NCI-H82 (cell line): ENCODE measurements around the gene CDH4.
"Not testable (repeated sequence)": the region's sequence is repeated elsewhere in the genome, so short reads cannot be mapped to it uniquely, and the experiment has no call there.

Source experiments
- DNase-seq: peaks from one replicate; lab custom pipeline; 2025; lab: John Stamatoyannopoulos, UW

The CDH4 gene

DNA sequence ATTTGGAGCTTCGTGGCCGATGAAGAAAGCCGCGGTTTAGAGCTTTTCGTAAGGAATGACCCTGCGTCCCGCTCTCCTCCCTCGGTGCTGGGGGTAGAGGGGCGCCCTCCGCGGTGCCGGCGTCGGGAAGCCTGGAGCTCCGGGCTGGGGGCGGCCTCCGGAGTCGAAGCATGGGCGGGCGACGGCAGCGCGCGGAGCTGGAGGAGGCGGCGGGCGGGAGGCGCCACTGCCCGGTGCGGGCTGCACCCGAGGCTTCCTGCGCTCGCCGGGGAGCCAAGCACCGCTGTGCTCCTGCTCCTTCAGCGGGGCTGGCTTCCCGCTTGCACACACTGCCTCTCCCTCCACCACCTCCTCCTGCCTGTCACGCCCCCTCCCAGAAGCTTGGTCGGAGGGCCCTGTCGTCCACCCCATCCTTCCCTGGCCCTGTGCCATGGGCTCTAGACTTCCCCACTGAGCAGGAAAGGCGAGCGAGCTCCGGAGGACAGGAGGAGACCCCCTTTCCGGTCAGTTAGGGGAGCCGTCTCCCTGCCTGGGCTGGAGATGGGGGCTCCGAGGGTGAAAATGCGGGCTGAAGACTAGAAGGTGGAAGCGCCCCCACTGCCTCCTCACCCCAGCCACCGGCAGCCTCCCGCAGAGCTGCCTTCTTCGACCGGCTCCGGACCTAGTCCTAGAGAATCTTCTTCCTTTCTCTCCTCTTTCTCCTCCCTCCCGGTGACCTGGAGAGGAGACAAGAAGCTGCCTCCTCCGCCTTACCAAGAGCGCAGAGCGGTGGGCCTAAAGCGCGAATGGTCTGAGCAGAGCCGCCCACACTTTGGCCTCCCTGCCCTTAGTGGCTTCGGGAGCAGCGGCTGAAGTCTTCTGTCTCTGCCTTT is 1.8 kb downstream of the CDH4 start:
- DNase-seq, result no peak

DNA sequence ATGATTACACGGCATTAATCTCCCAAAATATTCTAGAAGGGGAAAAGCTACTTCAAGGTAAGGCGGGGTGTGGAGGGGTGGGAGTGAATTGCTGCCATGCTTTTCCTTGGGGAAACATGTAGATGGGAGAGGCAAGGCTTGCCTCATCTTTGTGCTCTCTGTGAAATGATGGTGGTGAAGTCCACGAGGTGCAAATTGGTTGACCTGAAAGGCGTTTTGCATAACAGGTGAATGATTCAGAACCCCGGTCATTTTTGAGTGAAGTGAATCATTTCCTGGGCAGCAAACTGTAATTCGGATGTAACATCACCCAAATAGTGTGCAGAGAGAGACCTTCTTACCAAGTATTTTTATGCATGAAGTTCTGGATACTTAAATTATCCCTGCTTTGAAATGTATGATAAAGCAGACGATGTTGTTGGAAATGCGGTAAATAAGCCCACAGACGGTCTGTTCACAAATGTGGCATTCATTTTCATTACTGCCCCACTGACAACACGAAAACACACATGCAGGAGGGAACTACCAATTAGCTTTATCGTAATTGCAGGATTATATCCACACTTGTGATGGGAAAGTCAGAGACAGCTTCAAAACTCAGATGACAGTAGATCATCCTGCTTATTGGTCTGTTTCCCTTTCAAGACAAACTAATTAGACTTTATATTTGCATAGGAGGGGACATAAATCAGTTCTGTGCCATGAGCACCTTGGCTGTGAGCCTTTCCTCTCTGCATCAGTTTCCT is 3.0 kb downstream of the CDH4 start:
- no peak for DNase-seq

DNA sequence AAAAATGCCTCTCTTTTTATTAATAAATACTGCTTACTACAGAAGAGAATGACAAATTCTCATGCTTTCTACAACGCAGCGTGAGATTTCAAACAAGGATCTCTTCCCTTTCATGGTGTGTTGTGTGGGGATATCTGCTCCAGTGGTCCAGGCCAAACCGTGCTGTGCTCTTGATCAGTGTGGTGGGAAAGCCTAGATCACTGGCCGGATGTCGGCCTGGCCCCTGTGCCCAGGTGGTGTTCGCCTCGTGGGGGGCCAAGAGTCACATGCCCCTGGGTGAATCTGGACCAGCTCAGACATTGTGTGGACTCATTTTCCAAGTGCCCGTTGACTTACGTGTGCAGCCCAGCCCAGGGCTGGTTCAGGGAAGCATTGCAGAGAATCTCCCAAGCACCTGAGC is 4.3 kb downstream of the CDH4 start:
- DNase-seq, result no peak

DNA sequence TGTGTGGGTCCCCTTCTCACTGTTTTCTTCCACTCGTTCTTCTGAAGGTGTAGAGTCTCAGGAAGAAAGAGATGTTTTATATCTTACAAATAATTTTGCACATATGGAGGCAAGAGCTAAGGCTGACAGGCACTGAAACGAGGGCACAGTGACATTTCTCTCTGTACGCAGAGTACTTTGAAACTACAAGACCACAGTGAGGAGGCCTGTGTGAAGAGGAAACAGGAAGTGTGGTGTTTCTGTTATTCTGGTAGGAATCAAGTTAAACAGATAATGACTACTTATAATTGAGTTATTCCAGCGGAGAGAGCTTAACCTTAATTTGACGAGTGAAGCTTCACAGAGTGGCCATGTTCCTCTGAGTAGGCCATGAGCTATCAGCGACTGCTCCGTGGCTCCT is 4.8 kb downstream of the CDH4 start:
- DNase-seq, result no peak

DNA sequence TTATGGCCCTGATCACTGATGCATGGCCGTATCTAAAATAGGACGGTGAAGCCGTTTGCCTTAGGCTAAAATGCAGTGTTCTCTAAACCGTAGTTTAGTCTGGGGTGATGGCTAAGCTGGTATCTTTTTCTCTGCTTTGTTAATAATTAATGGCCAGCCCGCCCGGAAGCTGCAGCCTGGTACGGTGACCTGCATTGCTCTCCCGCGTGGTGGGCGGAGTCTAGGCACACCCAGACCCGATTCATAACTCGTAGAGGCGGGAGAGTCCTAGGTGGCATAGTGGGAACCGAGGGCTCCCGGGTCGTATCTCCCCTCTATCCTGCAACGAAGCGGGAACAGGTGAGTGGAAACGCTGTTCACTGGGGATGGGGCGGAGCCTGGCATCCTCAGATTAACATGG is 5.5 kb downstream of the CDH4 start:
- no peak for DNase-seq

DNA sequence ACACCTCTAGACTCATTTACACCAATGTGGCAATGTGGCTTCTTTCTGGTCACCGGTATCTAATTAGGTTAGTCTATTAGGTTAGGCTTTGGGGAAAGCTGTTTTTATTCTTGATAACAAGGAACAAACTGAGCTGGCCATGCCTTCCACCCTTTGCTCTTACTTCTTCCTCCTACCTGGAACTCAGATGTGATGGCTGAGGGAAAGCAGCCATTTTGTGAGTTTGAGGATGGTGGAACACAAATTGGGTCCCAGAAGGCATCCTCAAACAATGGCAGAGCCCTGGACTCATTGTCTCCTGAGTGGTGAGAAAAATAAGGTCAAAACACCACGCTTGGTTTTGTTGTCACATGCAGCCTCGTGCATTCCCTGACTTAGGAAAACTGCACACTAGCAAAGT is 7.7 kb downstream of the CDH4 start:
- DNase-seq, result no peak

DNA sequence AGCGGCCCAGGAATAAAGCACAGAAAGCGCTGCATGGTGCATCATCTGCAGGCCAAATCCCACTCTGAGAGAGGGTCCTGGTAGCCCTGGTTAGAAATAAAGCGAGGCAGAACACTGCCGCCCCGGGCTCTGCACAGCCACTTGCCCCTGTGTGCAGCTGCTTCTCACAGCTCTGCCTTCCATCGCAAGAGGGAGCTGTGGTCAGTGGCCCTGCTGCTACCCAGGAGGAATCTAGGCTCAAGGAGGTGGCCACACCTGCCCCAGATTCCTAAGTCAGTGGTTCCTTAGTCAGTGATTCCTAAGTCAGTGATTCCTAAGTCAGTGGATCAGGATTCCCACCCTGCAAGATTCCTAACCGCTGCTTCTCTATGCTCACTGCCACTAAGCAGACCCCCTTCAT is 8.8 kb downstream of the CDH4 start:
- no peak for DNase-seq

DNA sequence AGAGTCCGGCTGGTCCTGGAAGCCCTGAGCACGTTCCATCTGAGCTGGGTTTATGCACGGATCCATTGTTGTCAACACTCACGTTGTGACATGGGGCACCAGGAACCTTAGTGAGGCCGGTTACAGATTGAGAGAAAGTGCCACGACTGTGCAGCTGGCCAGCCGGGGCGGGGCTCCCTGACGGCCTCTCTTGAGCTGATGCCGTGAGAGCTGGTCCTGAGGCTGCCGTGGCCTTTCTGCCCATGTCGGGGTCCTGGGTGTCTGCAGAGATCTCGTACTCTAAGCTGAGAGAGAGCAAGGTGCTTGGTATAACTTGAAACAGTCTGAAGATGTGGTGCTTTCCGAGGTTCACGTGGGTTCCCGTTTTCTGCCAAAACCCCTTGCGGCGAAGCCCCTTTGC is 10.0 kb downstream of the CDH4 start:
- no peak for DNase-seq

DNA sequence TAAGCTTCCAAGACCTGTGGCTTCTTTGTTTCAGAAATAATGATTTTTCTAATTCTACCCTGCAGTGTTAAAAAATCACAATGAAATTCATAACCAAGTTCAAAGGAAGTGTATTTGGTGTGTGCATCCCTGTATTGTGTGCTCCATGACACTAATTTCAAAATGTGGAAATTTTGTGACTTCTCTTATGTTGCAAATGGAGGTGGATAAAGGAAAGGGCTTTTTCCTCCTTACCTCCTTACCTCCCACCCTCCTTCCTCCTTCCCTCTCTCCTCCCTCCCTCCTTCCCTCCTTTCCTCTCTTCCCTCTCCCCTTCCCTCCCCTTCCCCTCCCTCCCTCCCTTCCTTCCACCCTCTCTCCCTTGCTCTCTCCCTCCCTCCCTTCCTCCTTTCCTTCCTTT is 10.5 kb downstream of the CDH4 start:
- DNase-seq, result no peak

DNA sequence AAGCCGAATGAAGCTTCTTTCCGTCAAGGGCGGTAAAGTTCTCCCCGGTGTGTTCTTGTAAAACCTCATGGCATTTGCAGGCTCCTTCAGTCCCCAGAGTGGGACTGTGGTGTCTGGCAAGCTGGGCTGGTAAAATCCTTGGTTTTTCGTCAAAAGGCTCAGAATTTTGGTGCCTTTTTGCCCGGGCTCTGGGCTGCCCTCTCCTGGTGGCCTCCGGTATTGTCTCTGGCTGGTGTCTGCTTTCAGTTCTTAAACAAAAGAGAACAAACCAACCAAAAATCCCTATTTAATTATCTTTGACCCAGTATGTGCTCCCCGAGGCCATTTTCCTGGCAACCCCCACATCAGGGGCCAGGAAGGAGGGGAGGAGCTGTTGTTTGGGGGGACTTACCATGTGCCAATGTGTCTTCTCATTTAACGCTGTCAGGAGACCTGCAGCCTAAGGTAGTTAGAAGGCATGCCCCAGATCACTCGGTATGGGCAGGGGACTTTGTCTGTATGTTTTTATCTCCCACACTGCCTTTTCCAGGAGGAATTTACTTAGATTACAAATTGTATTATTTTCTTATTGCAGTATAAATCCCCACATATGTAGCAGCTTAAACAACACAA is 11.1 kb downstream of the CDH4 start:
- no peak for DNase-seq

DNA sequence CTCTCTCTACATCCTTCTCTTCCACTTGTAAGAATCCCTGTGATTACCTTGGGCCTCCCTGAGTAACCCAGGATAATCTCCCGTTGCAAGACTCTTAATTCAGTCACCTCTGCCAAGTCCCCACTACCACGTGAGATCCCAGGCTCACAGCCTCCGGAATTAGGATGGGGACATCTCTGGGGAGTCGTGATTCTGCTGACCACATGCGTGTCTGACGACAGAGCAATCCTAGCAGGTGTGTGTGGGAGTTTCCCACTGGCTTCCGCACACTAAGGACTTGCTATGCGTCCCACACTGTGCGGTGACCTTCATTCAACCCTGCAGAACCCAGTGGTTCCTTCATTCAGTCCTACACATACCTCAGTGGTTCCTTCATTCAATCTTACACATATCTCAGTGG is 11.9 kb downstream of the CDH4 start:
- DNase-seq, result no peak

DNA sequence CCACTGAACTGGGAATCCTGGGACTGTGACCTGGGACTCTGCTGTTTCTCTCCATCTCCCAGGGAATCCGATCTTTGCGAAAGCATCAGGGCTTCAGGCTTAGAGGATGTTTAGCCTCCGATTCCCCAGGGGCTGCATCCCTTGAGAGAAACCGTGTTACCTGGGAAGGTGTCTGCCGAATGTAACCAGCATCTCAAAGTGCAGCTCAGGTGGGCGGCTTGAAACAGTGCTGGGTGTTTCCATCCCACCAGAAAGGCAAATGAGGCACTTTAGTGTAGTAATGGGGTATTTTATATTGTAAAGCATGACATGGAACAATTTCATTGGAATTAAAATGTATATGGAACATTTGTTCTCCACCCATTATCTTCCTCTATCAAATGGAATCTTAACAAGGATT is 15.2 kb downstream of the CDH4 start:
- DNase-seq, result no peak

DNA sequence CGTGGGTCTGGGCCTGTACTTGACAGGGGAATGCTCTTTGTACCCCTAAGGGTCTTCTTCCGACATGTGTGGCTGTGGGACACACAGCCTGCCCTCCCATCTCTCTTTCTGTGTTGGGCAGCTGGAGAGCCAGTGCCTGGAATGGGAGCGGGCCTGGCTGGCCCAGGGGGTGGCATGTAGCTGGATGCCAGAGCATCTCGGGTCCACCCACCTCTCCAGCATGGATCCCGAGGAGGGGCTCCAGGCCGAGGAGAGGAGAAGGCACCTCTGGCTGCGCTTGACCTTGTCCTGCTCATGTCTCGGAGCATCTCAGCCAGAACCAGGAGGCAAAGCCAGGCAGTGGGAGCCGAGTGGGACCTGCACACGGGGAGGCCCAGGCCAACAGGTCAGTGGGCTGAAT is 16.0 kb downstream of the CDH4 start:
- no peak for DNase-seq

DNA sequence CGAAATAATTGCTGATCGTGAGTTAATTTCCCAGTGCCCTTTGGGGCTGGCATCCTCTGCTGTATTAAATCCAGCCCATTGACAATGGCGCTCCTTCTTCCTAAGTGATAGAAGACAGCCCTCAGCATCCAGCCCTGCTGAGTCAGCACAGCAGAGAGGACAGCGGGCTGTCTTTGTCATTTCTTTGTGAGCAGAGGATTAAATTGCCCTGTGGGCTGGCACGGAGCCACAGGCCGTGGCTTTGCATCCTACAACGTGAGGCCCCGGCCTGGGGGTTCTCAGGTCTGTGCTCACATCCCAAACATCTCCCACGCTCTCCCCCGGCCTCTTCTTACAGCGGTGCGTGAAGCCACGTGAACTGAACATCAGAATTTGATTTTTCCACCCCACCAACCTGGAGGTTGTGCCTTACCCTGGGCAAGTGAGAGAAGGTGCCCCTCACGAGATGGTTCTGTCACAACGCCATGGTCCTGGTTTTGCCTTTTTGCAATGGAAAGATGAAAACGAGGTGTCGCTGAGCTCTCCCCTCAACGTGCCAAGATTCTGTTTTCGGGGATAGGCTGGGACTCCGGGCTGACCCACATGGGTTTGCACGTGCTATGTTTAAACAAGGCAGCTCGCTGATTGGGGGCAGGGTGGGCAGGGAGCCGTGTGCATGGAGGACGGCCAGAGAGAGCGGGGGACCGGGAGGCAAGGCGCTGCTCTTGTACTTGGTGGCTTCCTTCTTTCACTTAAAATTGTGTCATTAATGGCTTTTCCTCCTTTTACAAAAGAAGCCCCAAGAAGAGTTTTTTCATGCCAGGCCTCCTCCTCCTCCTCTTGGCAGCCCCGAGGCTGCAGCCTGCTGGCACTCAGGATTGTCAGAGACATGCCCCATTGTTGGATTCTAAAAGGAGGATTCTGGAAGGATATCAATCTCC is 19.5 kb downstream of the CDH4 start:
- no peak for DNase-seq

DNA sequence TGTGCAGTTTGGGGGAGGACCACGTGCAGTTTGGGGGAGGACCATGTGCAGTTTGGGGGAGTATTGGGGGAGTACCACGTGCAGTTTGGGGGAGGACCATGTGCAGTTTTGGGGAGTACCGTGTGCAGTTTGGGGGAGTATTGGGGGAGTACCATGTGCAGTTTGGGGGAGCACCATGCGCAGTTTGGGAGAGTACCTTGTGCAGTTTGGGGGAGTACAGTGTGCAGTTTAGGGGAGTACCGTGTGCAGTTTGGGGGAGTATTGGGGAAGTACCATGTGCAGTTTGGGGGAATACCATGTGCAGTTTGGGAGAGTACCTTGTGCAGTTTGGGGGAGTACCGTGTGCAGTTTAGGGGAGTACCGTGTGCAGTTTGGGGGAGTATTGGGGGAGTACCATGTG is 21.0 kb downstream of the CDH4 start:
- DNase-seq, result not testable (repeated sequence)

DNA sequence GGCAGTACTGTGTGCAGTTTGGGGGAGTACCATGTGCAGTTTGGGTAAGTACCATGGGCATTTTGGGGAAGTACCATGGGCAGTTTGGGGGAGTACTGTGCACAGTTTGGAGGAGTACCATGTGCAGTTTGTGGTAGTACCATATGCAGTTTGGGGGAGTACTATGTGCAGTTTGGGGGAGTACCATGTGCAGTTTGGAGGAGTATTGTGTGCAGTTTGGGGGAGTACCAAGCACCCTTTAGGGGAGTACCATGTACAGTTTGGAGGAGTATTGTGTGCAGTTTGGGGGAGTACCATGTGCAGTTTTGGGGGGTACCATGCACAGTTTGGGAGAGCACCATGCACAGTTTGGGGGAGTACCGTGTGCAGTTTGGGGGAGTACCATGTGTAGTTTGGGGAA is 21.6 kb downstream of the CDH4 start:
- not testable (repeated sequence) for DNase-seq

DNA sequence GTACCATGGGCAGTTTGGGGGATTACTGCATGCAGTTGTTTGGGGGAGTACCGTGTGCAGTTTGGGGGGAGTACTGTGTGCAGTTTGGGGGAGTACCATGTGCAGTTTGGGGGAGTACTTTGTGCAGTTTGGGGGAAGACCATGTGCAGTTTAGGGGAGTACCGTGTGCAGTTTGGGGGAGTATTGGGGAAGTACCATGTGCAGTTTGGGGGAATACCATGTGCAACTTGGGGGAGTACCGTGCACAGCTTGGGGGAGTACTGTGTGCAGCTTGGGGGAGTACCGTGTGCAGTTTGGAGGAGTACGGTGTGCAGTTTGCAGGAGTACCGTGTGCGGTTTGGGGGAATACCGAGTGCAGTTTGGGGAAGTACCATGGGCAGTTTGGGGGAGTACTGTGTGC is 22.3 kb downstream of the CDH4 start:
- no peak for DNase-seq

DNA sequence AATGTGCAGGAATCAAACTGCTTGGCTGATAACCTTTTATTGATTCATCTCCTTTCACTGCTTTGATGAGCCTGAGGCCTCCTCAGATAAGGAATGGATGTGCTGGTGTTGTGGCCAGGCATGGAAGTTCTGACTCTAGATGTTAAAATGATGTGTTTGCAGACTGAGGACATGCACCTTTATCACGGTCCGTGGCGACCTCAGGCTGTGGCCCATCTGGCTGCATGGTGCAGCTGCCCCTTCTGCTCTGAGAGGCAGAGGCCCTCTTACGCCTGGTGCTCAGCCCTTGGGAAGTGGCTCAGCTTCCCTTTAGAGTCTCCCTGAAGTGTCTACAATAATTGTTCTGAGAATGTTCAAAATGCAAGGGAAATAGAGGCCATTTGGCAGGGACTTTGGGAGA is 26.2 kb downstream of the CDH4 start:
- DNase-seq, result no peak

DNA sequence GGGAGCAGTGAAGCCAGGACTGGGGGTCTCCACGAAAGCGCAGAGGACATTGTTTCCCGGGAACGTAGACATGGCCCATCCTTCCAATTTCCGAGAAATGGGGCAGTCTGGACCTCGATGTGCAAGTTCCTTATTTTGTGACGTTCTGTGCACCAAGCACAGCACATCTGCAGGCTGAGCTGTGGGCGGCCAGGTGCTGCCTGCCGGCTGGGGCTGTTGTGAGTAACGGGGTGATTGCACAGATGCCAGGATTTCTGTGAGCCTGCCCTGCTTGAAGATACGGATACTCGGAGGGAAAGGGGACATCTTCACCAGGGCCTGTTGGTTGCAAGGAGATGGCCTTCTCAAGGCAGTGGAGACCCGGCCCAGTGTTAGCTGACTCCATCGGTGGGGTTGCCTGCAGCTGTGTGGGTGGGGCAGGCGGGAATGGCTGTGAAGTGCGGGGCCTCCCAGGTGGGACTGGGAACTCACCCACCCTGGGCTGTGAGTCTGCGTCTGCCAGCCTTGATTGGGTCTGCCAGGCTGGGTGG is 27.6 kb downstream of the CDH4 start:
- DNase-seq, result no peak

DNA sequence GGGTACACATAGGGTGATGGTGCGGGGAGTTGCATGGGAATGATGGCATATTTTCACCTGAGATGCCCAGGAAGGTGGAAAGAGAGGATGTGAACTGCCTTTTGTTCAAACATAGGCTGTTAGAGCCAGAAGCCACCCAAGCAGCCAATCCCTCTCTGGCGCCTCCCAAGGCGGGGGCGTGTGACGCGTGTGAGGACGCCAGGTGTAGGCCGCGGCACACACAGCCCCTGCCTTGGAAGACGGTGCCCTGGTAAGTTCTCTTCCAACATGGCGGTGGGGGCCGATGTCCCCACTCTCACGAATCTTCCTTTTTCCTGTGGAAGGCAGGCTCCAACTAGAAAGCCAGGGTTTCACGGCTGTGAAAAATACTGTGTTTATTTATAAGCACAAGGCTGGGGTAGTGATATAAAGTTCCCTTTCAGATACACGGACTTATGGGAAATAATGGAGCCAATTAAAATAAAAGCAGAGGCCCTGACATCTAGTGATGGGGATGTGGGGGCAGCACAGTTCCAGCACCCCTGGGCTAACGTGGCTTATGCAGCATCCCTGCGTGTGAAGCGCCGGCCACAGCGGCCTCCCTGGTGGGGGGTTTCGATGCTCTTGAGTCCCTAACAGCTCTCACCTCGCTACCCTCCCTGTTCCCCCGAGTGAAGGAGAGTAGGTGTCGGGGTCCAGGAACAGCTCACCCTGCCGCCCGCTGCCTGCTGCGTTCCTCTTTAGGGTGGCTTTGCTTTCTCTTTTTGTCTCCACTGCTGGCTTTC is 28.3 kb downstream of the CDH4 start:
- no peak for DNase-seq

DNA sequence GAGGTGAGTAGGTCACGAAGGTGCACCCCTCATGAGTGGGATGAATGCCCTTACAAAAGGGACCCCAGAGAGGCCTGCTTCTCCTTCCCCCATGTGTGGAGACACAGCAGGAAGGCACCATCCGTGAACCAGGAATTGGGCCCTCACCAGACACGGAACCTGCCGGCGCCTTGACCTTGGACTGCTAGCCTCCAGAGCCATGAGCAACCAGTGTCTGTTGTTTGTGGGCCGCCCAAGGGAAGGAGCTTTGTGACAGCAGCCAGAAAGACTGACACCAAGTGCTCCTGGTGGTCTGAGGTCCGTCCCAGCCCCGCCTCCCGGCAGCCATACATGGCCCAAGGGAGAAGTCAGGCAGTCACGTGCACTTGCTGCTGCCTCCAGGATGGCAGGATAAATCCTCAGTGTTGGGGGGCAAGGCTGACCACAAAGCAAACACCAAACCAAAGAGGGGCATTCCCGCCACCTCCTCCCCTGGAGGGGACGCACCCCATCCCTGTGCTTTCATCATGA is 29.3 kb downstream of the CDH4 start:
- no peak for DNase-seq
